Measurements from ENCODE around the gene LENEP.

Gene LENEP

DNA sequence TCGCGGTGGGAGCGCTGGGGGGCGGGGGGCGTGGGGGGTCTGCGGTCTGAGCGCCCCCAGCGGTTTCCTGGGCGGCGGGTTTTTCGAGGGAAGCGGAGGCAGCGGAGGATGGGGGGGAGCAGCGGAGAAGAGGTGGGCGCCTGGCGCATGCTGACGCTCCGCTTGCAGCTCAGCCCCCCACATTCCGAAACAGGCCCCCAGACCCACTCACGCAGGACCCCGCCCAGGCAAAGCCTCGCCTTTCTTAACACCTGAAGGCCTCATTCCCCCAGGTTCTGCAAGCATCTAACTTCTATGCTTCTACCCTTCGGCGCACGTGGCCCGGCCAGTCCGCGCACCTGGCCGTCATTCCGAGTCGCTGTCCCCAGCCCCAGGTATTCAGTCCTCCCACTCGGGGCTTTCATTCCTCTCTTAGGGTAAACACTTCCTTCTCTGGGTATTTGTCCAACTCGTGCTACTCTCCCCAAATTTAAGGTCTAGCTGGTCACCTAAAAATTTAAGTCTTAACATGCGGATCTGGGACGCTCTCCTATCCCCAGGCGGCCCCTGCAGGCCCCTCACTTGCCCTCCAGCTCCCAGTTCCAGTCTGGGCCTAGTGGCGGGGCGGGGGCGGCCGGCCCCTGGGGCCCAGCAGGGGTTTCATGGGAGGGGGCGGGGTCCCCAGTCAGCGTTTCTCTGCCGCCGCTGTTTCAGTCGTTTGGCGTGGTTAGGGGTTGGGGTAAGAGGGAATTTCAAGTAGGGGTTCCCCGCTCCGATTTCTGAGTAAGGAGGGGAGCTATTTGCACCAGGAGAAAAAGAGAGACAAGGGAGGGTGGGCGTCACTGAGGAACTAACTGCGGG lies 6.4 kb downstream of the LENEP start:
- peak; percentile 46 for DNase-seq (ENCODE audit: low read depth)

DNA sequence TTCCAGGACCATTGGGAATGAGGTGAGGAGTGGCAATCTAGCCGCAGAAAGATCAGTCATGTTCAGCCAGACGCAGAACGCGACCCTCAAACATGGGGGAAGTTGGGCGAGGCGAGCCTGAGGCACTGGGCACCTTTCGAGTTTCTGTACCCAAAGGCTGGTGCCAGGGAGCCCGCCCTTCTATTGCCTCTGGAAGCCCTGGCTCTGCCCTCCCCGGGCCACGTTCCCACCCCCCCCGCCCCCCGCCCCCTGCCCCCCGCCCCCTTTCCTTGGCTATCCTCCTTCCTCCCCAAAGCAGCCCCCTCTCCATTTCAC lies 7.0 kb downstream of the LENEP start:
- no peak for DNase-seq (ENCODE audit: low read depth)

DNA sequence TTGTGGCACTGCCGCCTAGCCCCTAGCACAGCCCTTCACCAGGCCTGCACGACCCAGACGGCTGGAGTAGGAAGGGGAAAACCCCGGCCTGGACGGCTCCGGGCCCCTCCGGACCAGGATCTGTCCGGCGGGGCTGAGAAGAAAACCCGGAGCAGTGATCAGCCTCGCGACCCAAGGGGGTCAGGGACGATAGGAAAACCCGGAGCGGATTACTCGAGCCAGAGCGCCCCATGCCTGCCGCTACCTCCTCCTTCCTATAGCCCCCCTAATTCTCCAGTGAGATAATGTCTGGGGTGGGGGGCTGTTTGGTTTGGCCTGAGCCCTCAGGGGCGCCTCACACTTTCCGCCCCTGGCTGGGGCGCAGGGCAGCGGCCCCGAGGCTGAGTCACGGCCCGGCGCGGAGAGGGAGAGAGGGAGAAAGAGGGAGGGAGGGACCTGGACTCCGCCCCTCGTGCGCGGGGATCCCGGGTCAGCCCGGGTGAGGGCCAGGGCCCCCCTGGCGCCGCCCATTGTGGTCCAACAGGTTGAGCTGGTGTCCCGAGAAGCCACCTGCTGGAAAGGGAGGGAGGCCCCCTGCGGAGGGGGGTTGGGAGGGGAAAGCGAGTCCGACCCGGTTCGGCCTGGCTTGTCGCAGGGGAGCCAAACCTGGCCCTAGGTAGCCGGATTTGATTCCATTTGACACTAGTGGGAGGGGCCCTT lies 7.5 kb downstream of the LENEP start:
- DNase-seq (ENCODE audit: low read depth), result peak; percentile 76

DNA sequence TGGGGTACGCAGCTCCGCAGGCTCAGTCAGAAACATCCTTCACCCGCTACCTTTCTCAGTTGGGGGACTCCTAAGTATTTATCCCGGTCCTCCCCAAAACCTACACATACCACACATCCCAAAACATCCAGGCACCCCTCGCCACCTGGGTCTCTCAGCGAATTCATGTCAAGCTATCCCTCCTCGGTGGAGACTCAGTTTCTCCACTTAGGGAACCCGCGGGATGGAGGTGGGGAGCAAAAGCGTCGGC lies 8.0 kb downstream of the LENEP start:
- DNase-seq (ENCODE audit: low read depth), result no peak

DNA sequence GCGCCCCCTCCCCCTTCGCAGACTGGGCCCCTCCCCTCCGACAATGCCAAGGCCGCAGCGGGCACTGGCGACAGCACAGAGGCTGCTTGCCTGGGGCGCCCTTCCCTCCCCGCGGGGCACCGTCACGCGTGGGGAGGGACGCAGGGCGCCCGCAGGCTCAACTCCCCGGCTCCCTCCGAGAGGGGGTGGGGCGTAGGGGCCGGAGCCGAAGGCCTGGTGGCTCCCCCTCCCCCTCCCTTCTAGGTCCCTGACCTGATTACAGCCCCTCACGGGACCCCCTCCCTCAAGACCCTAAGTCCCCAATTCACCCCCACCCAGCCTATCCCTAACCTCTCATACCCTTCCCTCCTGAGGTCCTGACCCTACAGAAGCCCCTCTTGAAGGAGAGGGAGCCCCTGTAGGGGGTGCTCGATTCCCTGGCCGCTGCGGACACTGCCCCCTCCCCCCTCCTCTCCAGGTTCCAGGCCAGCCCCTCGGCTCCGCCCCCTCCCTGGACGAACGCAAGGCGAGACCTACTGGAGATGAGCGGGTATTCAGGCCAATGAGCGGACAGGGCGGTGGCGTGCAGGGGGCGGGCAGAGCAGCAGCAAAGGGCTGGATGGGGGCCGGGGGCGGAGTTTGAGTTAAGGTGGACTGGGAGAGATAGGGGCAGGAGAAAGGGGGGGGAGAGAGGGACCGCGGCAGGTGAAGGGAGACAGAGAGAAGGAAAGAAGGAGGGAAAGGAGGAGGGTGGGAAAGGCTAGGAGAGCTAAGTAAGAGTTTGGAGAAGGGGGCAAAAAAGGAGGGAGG lies 8.5 kb downstream of the LENEP start:
- peak; percentile 98 for DNase-seq (ENCODE audit: low read depth)

DNA sequence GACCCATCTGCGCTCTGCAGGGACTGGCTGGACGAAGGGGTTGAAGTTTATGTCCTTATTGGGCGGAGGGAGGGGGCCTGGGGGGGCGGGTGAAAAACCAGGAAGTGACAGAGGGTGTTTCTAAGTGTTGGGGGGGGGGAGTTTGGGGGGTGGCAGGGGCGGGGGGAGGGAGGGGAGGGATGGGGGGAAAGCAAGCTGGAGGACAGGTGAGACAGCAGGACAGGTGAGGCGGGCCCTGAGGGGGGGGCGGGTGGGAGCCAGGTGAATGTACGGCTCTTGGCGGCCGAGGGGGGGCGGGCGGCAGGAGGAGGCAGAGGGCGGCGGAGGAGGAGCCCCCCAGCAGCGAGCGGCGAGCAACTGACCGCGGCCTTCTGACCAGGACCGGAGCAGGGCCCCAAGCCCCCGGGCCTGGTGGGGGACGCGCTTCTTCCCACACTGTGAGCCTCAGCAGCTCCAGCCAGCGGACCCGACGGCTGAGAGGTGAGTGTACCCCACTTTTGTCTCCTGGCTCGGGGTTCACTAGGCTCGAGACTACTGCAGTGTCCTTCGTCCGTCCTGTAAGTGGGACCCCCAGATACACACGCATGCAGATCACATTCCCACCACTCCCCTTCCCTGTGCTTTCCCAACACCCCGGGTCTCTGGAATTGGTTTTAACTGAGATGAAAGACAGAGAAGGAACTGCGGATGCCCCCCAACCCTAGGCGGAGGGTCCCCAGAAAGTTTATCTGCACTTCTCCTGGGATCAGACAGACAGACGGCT lies 9.3 kb downstream of the LENEP start, which contains the start of gene ZBTB7B:
TSS of gene ZBTB7B (plus strand) at position 339 of the 763 bp plus-strand sequence. CDS start 11,859 bp downstream, outside the sequence.
- DNase-seq (ENCODE audit: low read depth), result no peak

DNA sequence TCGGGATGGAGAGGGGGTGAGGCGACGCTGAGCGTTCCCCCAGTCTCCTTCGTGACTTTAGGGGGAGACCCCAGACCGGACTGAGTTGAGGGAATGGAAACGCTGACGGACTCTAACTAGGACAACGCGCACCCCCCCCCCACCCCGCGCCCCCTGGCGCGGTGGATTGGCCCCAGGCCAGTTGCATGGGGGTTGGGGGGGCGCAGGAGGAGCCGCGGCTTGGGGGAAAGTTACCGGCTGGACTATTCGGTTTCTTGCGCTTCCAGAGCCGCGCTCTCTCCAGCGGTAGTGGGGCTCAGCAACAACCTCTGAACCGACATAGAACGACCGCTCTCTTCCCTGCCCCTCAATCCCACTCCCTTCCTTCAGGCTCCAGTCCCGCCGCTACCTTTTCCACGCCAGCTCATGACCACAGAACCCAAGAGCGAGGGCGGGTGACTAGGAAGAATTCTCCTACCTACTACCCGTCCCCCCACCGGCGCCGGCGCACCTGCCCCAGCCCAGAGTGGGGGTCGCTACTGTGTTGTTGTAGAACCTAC lies 9.9 kb downstream of the LENEP start:
- DNase-seq (ENCODE audit: low read depth), result no peak

DNA sequence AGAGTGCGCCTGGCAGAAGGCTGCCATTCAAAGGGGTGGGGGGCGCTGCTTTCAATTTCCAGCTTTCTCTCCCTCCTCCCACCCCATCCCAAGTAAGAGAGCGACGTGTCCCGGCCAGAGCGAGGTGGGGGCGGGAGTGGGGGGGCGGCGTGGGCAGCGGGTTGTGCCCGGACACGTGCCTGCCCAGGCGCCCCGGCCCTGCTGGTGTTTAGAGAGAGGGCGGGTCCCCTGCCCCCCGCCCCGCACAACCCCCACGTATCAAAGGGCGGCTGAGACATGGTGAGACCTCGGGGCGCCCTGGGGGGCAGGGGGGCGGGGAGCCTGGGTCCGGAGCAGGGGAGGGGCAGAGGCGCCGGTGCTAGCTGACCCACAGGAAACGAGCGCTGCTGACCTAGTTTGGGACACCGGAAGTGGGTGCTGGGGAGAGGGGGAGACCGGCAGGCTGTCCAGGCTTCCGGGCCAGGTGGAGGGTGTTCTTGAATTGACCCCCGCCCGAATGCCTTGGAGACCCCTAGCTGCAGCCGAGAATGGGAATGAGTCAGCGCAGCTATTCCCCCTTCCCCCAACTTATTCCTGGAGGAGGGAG lies 10.5 kb downstream of the LENEP start:
- DNase-seq (ENCODE audit: low read depth), result no peak

DNA sequence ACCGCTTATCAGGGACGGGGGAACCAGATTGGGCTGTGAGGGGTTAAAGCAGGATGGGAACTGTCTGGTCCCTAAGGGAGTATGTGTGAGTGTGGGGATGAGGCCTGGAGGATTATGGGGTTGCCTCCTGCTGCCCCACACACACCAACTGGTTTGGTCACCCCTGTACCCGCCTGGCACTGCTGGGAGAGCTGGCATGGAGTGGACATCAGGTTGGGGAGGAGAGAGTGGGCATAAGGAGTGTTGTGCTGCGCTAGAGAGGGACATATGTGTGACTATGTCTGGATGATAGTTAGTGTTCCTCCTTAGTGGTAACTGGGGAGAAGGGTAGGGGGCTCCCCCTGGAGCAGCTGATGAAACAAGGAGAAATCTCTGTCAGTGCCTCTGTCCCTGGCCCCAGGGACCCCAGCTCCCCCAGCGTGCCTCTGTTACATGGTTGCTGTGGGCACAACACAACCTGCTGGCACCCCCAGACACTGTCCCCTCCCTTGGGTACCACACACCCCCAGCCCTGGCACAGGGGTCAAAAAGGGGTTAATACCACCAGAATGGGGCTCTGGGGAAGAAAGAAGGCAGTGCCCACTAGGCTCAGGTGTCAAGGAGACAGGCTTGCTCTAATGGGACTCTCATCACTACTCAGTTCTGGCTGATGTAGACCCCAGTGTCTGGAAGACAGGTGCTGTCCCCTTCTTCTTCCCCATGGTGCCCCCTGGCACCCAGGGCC lies 11.1 kb downstream of the LENEP start:
- no peak for DNase-seq (ENCODE audit: low read depth)

DNA sequence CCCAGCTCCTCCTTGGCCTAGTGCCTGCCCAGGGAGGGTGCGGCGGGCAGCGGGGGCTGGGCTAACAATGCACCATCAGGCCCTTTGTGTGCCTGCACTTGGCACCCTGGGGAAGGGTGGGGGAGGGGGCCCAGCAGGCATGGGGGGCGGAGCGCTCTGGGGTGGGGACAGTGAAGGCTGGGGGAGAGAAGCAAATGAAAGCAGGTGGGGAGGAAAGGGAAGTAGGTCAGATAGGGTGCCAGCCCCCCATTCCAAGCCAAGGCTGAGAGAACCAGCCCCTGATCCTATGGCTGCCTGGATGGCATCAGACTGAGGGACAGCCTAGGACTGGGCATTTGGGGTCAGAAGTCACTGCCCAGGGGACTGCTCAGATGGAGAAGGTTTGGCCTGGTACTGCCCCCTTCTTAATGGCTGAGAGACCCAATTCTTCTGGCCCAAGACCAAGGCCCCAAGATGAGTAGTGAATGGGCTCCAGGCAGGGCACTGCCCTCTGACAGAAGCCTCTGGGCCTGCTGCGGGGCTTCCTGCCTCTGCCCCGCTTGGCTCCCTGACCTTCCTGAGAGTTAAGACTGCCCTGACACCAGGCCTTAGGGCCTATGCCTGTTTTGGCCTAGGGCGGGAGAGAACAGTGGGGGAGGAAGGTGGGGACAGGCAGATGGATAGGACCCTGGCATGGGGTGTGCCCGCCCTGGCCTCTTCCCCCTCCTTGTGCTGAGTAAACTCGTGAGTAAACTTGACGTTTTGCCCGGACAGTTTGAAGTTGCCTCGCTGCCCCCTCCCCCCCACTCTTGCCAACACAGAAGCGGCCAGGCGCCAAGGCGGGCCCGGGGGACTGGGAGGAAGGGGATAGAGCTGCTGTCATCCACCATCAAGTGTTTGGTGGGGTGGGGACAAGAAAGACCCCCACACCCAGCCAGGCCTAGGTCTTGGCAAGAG lies 12.0 kb downstream of the LENEP start:
- no peak for DNase-seq (ENCODE audit: low read depth)

DNA sequence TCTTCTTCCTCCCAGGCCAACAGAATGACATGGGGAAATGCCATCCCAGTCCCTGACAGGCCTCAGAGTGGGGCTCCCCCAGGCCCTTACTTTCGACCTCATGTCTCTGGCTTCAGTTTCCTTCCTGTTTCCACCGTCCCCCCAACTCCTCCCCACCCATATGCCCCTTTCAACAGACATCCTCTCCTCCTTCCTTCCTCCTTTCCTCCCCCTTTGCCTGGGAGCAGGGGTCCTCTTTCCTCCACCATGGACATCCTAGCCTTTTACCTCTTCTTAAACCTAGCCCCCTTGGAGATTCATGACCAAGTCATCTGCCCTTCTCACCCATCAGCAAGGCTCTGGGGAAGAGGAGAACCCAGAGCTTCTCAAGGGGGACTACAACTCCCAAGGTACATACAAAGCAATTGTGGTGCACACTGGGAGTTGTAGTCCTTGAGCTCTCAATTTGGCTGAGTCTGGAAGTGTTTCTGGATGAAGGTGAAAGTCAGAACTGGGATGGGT lies 13.3 kb downstream of the LENEP start:
- no peak for DNase-seq (ENCODE audit: low read depth)

DNA sequence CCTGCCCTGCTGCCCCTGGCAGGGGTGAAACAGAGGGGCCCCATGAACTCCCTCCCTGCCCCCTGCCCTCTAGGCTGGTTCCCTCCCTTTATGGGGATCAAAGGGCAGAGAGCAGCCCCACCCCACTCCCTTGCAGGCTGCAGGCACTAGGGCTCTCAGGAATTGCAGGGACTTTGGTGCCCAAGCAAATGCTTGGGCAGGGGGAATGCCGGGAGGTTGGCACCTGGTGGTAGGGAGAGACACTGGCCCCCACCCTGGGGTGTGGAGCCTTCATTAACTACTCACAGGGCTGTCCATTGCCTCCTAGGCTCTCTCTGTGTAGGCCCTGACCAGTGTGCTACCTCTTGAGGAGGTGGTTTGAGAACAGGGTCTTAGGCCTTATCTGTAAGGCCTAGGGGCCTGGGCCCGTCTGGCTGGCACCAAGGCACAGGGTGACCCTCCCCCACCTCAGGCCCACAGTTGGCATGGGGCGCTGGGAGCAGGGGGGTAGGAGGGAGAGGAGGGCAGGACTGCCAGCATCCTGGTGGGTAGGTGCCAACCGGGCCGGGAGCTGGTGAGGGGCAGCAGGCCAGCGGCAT lies 14.0 kb downstream of the LENEP start:
- no peak for DNase-seq (ENCODE audit: low read depth)

DNA sequence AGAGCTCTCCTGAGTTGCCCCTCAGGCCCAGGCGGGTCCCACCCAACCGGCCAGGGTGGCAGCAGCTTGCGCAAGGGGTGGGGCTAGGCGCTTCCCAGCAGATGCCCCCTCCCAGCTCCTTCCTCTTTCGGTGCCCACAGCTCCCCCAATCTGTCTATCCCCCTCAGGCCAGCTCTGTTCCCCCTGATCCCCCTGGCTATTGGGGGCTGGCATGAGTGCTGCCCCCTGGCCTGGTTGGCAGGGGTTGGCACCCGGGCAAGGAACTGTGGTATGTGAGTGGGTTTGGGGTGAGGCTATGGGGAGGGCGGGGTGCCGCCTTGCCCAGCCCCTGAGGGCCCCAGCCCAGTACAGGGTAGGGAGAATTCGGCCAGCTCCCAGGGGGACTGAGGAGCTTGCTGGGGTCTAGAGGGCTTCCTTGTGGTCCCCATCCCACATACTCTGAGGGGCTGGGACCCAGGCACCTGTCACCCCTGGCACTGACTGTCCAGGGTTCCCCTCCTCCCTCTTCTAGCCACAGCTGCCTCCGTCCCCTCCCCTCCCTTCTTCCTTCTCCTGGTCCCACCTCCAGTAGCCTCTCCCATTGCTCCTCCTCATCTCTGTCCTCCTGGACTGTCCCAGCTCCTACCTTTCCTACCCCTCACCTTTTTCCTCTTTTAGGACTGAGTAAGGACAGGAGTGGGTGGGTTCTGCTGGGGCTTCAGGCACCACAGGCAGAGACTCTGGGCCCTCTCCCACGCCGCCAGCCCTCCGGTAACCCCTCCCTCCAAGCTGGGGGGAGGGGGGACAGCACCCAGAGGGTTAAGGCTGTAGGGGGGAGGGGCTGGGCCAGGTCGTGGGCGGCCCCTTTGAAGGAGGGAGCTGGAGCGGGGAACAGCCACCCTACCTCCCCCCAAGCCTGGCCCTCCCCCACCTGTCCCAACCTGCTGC lies 14.9 kb downstream of the LENEP start:
- no peak for DNase-seq (ENCODE audit: low read depth)

DNA sequence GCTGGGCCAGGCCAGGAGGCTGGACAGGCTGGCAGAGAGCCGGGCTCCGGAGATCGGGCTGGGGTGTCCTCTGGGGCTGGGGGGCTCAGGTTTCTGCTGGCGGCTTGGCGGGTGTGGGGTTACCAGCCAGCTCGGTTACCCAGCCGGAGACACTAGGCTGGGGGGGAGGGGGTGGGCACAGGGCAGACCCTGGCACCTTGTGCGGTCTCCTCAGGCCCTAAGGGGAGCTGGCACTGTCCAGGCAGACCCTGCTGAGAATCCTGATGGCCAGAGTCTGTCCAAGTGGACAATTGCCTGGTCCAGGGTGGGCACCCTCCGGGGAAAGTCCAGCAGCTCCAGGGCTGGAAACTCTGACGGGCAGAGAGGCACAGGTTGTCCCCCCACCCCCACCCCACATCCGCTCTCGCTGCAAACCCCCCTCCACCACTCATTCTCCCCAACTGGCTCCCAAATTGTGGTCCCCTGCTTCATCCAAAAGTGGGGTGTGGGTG lies 15.9 kb downstream of the LENEP start:
- no peak for DNase-seq (ENCODE audit: low read depth)

DNA sequence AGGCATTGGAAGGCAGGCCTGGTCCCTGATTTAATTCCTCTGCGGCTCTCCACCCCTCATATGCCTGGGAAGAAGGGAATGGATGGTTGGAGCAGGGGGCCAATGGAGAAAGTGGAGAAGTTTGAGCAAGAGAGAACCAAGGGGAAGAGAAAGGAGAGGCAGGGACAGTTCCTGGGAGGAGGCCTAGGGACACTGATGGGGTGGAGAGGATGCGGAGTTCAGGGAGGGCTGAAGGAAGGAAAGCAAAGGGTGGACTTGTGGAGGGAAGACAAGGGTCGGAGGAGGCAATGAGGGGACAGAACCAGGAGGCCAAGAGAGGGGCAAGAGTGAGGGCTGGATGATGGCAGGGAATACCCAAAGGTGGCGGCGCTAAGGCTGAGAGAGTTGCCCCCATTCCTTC lies 16.4 kb downstream of the LENEP start:
- DNase-seq (ENCODE audit: low read depth), result no peak

DNA sequence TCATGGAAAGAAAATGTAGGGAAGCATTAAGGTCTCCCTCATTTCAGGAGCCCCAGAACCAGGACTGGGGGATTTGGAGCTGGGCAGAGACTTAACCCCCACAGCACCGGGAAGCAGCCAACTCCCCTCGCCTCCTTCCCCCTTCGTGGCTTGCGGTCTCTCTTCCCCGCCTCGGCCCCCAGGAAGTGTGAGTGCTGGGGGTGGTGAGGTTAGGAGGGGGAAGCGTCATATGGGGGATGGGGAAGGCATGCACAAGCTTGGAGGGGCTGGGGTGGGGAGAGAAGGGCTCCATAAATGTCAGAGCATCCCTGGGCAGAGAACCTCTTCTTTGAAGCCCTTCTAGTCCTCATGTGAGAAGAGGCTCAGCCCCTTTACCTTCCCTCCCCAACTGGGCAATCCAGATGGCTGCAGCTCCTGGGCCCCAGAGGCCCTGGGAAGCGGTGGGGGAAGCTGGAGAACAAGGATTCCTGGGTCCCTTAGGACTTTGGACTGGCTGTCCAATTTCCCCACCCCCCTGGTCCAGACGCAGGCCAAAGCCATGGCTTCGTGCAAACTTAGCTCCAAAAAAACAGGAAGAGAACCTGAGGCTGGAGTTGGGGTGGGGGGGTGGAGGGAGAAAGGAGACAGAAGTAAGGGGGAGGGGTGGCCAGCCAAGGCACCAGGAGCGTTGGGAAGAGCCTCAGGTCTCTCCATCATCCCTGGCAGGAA lies 17.0 kb downstream of the LENEP start:
- DNase-seq (ENCODE audit: low read depth), result no peak

DNA sequence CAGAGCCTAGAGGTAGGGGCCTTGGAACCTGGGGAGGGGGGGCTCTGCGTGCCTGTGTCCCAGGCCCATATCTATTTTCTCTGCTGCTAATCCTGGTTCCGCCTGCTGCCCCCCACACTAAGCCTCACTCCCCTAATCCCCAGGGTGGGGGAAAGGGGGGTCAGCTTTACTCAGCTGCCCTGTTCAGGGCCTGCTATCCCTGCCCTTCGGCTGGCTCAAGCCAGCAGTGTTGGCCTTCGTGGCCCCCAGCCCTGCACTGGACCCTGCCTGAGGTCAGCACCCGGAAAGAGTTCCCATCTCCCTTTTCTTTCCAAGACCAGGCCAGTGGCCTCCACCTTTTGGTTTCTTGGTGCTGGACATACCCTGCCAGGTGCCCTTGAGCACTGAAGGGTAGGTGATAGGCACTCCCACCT lies 17.6 kb downstream of the LENEP start:
- DNase-seq (ENCODE audit: low read depth), result no peak

Data from stimulated activated CD8-positive, alpha-beta memory T cell treated with anti-CD3 and anti-CD28 coated beads, Interleukin-4, amount 100 ng/mL, for 24 hours (primary cell).